Measurements from ENCODE around the gene CEMP1.

CEMP1 gene

GRCh38 chr16:2484898-2485508, 46.2 kb downstream of the CEMP1 start:
- DNase-seq (ENCODE audit: low read depth, low spot score): no peak

- DNase-seq (ENCODE audit: low read depth, low spot score): no peak
Measured at GRCh38 chr16:2483939-2484897, 47.0 kb downstream of the CEMP1 start.

- no peak for DNase-seq (ENCODE audit: low read depth, low spot score)
Measured at GRCh38 chr16:2482708-2483534, 48.3 kb downstream of the CEMP1 start.

GRCh38 chr16:2482249-2482648, 49.0 kb downstream of the CEMP1 start:
- no peak for DNase-seq (ENCODE audit: low read depth, low spot score)

DNA sequence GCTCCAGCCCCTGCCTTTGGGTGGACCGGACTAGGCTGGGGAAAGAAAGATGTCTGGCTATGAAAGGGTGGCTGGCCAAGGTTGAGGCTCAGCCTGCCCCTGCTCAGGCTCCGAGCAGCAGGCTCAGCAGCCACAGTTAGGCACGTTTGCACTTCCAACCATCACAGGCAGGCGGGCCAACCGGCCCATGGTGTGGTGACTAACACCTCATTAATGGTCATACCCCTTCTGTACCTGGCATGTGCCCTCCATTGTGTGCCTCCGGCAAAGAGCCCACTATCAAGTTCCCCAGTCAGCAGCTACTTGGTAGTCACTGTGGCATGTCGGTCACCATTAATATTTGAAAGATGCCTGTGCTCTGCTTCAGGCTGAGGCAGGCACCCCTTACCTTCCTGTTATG, 49.5 kb downstream of the CEMP1 start:
- DNase-seq (ENCODE audit: low read depth, low spot score): no peak

DNA sequence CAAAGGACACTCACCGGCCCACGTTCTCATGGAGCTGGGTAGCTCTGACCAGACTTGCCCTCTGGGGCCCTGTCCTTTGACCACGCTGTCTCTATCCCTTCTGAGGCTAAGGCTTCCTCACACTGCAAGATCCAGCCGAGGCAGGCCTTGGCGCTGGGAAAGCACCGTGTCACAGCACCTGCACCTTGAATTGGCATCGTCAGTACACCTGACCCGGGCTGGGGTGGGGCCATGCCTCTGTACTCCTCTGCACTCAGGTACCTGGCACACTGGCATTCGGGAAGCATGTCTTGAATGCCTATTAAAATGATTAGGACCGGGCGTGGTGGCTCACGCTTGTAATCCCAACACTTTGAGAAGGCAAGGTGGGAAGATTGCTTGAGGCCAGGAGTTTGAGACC, 50.3 kb downstream of the CEMP1 start:
- no peak for DNase-seq (ENCODE audit: low read depth, low spot score)
